Suprapubic skin (tissue), 4 donors: ENCODE data around the gene NUDT8. TPM values are rescaled to one million over a fixed set of nuclear protein-coding genes. Genes with fewer than 3 reads are reported as not detected.
"Not testable (repeated sequence)": the region's sequence is repeated elsewhere in the genome, so short reads cannot be mapped to it uniquely, and the experiment has no call there.

Source experiments
- DNase-seq, 2 donors: peaks; one replicate each; pipeline ENCODE4 v3.0.0-alpha.2; 2019; ENCODE audit warnings: low spot score in 2 of 2
- H3K27ac ChIP-seq: fragments of 200-600 bp; sonication (generic); one replicate; pipeline ENCODE4 v1.5.1; 2019
- H3K27me3 ChIP-seq: fragments of 200-600 bp; sonication (generic); one replicate; pipeline ENCODE4 v1.5.1; 2019
- H3K36me3 ChIP-seq: fragments of 200-600 bp; sonication (generic); one replicate; pipeline ENCODE4 v1.5.1; 2019
- H3K4me1 ChIP-seq: fragments of 200-600 bp; sonication (generic); one replicate; pipeline ENCODE4 v1.5.1; 2019
- H3K4me3 ChIP-seq: fragments of 200-600 bp; sonication (generic); one replicate; pipeline ENCODE4 v1.5.1; 2019; ENCODE audit warnings: mild to moderate bottlenecking
- H3K9me3 ChIP-seq: fragments of 200-600 bp; sonication (generic); one replicate; pipeline ENCODE4 v1.5.1; 2019
- CTCF ChIP-seq, 2 donors: fragments of 200-600 bp in 1 of 2; fragments of 450-650 bp in 1 of 2; sonication (generic) in 1 of 2; IDR thresholded peaks; one replicate each; pipeline ENCODE4 v1.5.1; 2016 to 2019; ENCODE audit warnings: antibody characterized with exemption in 2 of 2, mild to moderate bottlenecking in 1 of 2, moderate library complexity in 1 of 2
- EP300 ChIP-seq: sonication (generic); formaldehyde crosslinking; IDR thresholded peaks from one replicate; pipeline ENCODE4 v1.6.1; 2017; ENCODE audit warnings: antibody characterized with exemption
- POLR2A ChIP-seq, 2 donors: fragments of 450-650 bp; IDR thresholded peaks; one replicate each; pipeline ENCODE4 v1.6.1; 2017; ENCODE audit warnings: antibody characterized with exemption in 2 of 2, mild to moderate bottlenecking in 2 of 2, moderate library complexity in 2 of 2
- POLR2AphosphoS5 ChIP-seq, 3 donors: sonication (generic); formaldehyde crosslinking; IDR thresholded peaks; one replicate each; pipeline ENCODE4 v1.6.1; 2017; ENCODE audit warnings: antibody characterized with exemption in 3 of 3
- WGBS: methylation state at CpG from one replicate; pipeline ENCODE4 v1.1.5; 2018; 5-methylcytosine and 5-hydroxymethylcytosine counted together
- total RNA-seq, 4 donors: library from RNA; depleted of rRNA; stranded (reverse); fragments of >200 nt; gene quantifications; one replicate each; pipeline ENCODE4 v1.1.0, GENCODE V29; 2016

Gene NUDT8
- total RNA-seq, 4 donors from 2014 or later, result 33.9 to 48.8 (median 46.3) TPM

- Histone ChIP-seq H3K9me3 (no peaks in the 10 kb centered on the region), H3K4me3 (no peak overlapping the region), H3K4me1 (peaks cover 1% of the 10 kb centered on the region), H3K27ac (no peak overlapping the region), H3K27me3 (no peaks in the 10 kb centered on the region), H3K36me3 (peaks cover 8% of the 10 kb centered on the region)
- peak in 1 of 2 donors; percentile 55 for DNase-seq
- 81% methylated on average over 5 of the region's 16 CpGs for WGBS
- TF ChIP-seq EP300 (no peak), CTCF (IDR thresholded peaks at IDR 0.05) (no peak), POLR2A (IDR thresholded peaks at IDR 0.05) (no peak), POLR2AphosphoS5 (IDR thresholded peaks at IDR 0.05) (no peak)
These were observed 34.5 kb upstream of the NUDT8 start for GRCh38 chr11:67664213-67664585.

- no peak for TF ChIP-seq POLR2AphosphoS5 (IDR thresholded peaks at IDR 0.05)
- Histone ChIP-seq H3K4me3 (no peak overlapping the region), H3K27me3 (no peaks in the 10 kb centered on the region), H3K36me3 (peaks cover 8% of the 10 kb centered on the region), H3K27ac (no peak overlapping the region), H3K4me1 (peaks cover 6% of the 10 kb centered on the region), H3K9me3 (no peaks in the 10 kb centered on the region)
- 95% methylated on average over 20 of the region's 22 CpGs for WGBS
- peak in 1 of 2 donors; percentile 52 for DNase-seq
These were observed 33.9 kb upstream of the NUDT8 start for GRCh38 chr11:67663532-67664212.

GRCh38 chr11:67662835-67663531, 33.2 kb upstream of the NUDT8 start:
- Histone ChIP-seq H3K27ac (no peak overlapping the region), H3K27me3 (no peaks in the 10 kb centered on the region), H3K9me3 (no peaks in the 10 kb centered on the region), H3K36me3 (peaks cover 8% of the 10 kb centered on the region), H3K4me1 (peaks cover 11% of the 10 kb centered on the region), H3K4me3 (no peak overlapping the region)
- TF ChIP-seq POLR2AphosphoS5 (IDR thresholded peaks at IDR 0.05) (no peak), EP300 (no peak), POLR2A (IDR thresholded peaks at IDR 0.05) (no peak), CTCF (IDR thresholded peaks at IDR 0.05) (no peak)
- 83% methylated on average over 16 of the region's 19 CpGs for WGBS
- peak in 1 of 2 donors; percentile 75 for DNase-seq

GRCh38 chr11:67662142-67662834, 32.6 kb upstream of the NUDT8 start:
- peak in 1 of 2 donors; percentile 69 for DNase-seq

GRCh38 chr11:67660752-67661151, 31.0 kb upstream of the NUDT8 start:
- not testable (repeated sequence) for H3K27me3 ChIP-seq, H3K4me3 ChIP-seq, H3K27ac ChIP-seq, H3K36me3 ChIP-seq, H3K9me3 ChIP-seq
- WGBS, result 68% methylated on average over 5 of the region's 5 CpGs
- H3K4me1 ChIP-seq, result peaks cover 27% of the 10 kb centered on the region
- peak in 1 of 2 donors; percentile 24 for DNase-seq

More at GRCh38 chr11:67662142-67662834, 32.6 kb upstream of the NUDT8 start:
- Histone ChIP-seq H3K4me3 (no peak overlapping the region), H3K27ac (no peak overlapping the region), H3K27me3 (no peaks in the 10 kb centered on the region), H3K4me1 (peaks cover 18% of the 10 kb centered on the region), H3K9me3 (no peaks in the 10 kb centered on the region), H3K36me3 (peaks cover 8% of the 10 kb centered on the region)
- no peak for TF ChIP-seq EP300
- TF ChIP-seq CTCF (IDR thresholded peaks at IDR 0.05), result no peak
- no peak for TF ChIP-seq POLR2AphosphoS5 (IDR thresholded peaks at IDR 0.05)
- TF ChIP-seq POLR2A (IDR thresholded peaks at IDR 0.05), result no peak
- 72% methylated on average over 12 of the region's 12 CpGs for WGBS

GRCh38 chr11:67659651-67660165, 30.0 kb upstream of the NUDT8 start:
- H3K4me3 ChIP-seq, H3K9me3 ChIP-seq, H3K27me3 ChIP-seq, H3K36me3 ChIP-seq, H3K27ac ChIP-seq: not testable (repeated sequence)
- H3K4me1 ChIP-seq, result peaks cover 27% of the 10 kb centered on the region
- DNase-seq, result peak in 1 of 2 donors; percentile 26
- 55% methylated on average over 5 of the region's 5 CpGs for WGBS
